Progenitor cell of endocrine pancreas (in vitro differentiated cells): ENCODE data around the gene PIP5K1B. TPM values are rescaled to one million over a fixed set of nuclear protein-coding genes. Genes with fewer than 3 reads are reported as not detected.
A peak's percentile ranks its signal among the peaks of the same experiment; 100 is the strongest.

Source experiments
- DNase-seq: peaks from one replicate; pipeline ENCODE4 v3.0.0; 2021; ENCODE audit warnings: low spot score; ENCODE audit not compliant: unreplicated experiment
- H3K27ac Mint-ChIP-seq: 2 replicates; pipeline ENCODE4 v1.8.0; 2021; ENCODE audit warnings: mild to moderate bottlenecking, moderate library complexity, mixed read lengths
- H3K27me3 Mint-ChIP-seq: 2 replicates; pipeline ENCODE4 v1.8.0; 2021; ENCODE audit warnings: mixed read lengths
- H3K36me3 Mint-ChIP-seq: 2 replicates; pipeline ENCODE4 v1.8.0; 2022; ENCODE audit warnings: mixed read lengths; ENCODE audit not compliant: insufficient read depth
- H3K4me1 Mint-ChIP-seq: 2 replicates; pipeline ENCODE4 v1.8.0; 2021; ENCODE audit warnings: low read depth, mixed read lengths
- H3K4me3 Mint-ChIP-seq: 2 replicates; pipeline ENCODE4 v1.8.0; 2021; ENCODE audit warnings: low read depth, mild to moderate bottlenecking, moderate library complexity, mixed read lengths
- H3K9me3 Mint-ChIP-seq: 2 replicates; pipeline ENCODE4 v1.8.0; 2021; ENCODE audit warnings: low read depth, mixed read lengths
- CTCF ChIP-seq: fragments of 200-600 bp; sonication (generic); IDR thresholded peaks from one replicate; pipeline ENCODE4 v1.5.0; 2021; ENCODE audit warnings: antibody characterized with exemption, mild to moderate bottlenecking; ENCODE audit not compliant: unreplicated experiment
- total RNA-seq: library from RNA; stranded (reverse); gene quantifications from 2 replicates; pipeline ENCODE4 v1.2.1, GENCODE V29; 2021

PIP5K1B gene
- total RNA-seq, 1 donor from 2014 or later, result 1.5 TPM

GRCh38 chr9:69019808-69020207 is 314.8 kb downstream of the PIP5K1B start:
- H3K36me3 Mint-ChIP-seq, result no peaks in the 10 kb centered on the region
- DNase-seq, result no peak
- H3K27ac Mint-ChIP-seq, result no peak overlapping the region
- no peak for TF ChIP-seq CTCF
- H3K9me3 Mint-ChIP-seq, result no peaks in the 10 kb centered on the region
- H3K4me3 Mint-ChIP-seq, result no peak overlapping the region
- peaks cover 4% of the 10 kb centered on the region for H3K27me3 Mint-ChIP-seq
- peaks cover 3% of the 10 kb centered on the region for H3K4me1 Mint-ChIP-seq

- no peak overlapping the region for H3K27ac Mint-ChIP-seq
- peaks cover 3% of the 10 kb centered on the region for H3K4me1 Mint-ChIP-seq
- no peak for TF ChIP-seq CTCF
- DNase-seq, result no peak
- no peaks in the 10 kb centered on the region for H3K9me3 Mint-ChIP-seq
- no peak overlapping the region for H3K4me3 Mint-ChIP-seq
- H3K27me3 Mint-ChIP-seq, result peaks cover 4% of the 10 kb centered on the region
- H3K36me3 Mint-ChIP-seq, result no peaks in the 10 kb centered on the region
These were observed 315.5 kb downstream of the PIP5K1B start for GRCh38 chr9:69020301-69021145.

GRCh38 chr9:69023650-69024049 is 318.6 kb downstream of the PIP5K1B start:
- Mint-ChIP-seq H3K27ac (no peak overlapping the region), H3K4me1 (peaks cover 3% of the 10 kb centered on the region), H3K27me3 (no peaks in the 10 kb centered on the region), H3K9me3 (no peaks in the 10 kb centered on the region), H3K36me3 (no peaks in the 10 kb centered on the region), H3K4me3 (no peak overlapping the region)
- no peak for TF ChIP-seq CTCF
- DNase-seq, result no peak

- Mint-ChIP-seq H3K4me1 (peaks cover 3% of the 10 kb centered on the region), H3K4me3 (no peak overlapping the region), H3K27ac (no peak overlapping the region), H3K27me3 (no peaks in the 10 kb centered on the region), H3K36me3 (no peaks in the 10 kb centered on the region), H3K9me3 (peaks cover 7% of the 10 kb centered on the region)
- peak; percentile 83 for TF ChIP-seq CTCF
- DNase-seq, result no peak
These were observed 322.5 kb downstream of the PIP5K1B start for GRCh38 chr9:69027355-69028097.

GRCh38 chr9:69028754-69029153 is 323.7 kb downstream of the PIP5K1B start:
- H3K4me3 Mint-ChIP-seq, result no peak overlapping the region
- no peak overlapping the region for H3K27ac Mint-ChIP-seq
- TF ChIP-seq CTCF, result no peak
- no peaks in the 10 kb centered on the region for H3K27me3 Mint-ChIP-seq
- no peaks in the 10 kb centered on the region for H3K36me3 Mint-ChIP-seq
- H3K9me3 Mint-ChIP-seq, result peaks cover 7% of the 10 kb centered on the region
- H3K4me1 Mint-ChIP-seq, result no peaks in the 10 kb centered on the region
- DNase-seq, result no peak
